T-helper 2 cell treated with Interferon-gamma antibody and Interleukin-4, amounts not matched to agents 100 ng/mL and 5 ng/mL, for 36 hours (primary cell): ENCODE results near the gene TIMM13. TPM values are rescaled to one million over a fixed set of nuclear protein-coding genes. Genes with fewer than 3 reads are reported as not detected.
"Not testable (repeated sequence)": the region's sequence is repeated elsewhere in the genome, so short reads cannot be mapped to it uniquely, and the experiment has no call there.

Source experiments
- intact Hi-C: fragments of 100-400 bp; cut with micrococcal nuclease; formaldehyde crosslinking; loops from one replicate; pipeline ENCODE4 v1.15.1; 2023
- total RNA-seq: library from RNA; stranded (reverse); gene quantifications from 2 replicates; pipeline ENCODE4 v1.2.3, GENCODE V29; 2022

Gene TIMM13
- total RNA-seq, 1 donor from 2014 or later, result 81.5 TPM

DNA sequence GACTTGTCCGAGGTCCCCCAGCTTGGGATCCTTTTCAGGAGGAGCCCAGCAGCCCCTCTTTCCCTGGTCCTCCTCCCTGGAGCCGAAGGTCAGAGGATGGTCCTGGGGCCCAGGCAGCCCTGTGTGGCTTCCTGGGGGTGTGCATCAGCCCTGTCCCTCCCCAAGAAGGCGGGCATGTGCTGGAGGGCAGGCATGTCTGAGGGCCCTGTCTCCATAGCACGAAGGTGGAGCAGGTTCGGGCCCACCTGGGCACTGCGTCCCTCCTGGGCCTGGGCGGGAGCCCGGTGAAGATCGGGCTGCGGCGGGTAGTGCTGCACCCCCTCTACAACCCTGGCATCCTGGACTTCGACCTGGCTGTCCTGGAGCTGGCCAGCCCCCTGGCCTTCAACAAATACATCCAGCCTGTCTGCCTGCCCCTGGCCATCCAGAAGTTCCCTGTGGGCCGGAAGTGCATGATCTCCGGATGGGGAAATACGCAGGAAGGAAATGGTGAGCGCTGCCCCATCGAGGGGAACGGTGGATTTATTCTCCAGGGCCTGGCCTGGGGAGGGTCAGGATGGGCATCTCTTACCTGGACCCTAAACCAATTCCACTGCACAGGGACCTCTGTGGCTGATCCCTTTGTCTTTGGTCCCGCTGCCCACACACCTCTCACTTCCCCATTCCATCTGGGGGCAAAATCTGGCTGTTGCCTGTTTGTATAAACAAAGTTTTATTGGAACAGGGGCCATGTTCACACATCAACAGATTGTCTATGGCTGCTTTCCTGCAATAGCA, 10.9 kb downstream of the TIMM13 start:
- intact Hi-C loops, result no loop called here

DNA sequence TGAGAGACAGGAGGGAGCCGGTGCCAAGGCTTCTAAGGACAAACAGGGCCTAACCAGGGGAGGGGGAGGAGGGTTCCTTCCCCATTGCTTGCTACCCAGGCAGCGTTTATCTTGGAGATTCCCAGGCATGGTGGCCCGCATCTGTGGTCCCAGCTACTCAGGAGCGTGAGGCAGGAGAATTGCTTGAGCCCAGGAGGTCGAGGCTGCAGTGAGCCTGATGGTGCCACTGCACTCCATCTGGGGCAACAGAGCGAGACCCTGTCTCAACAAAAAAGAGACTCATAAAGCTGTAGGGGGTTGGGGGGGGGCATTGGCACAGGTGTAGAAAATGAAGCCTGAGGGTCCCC, 11.4 kb downstream of the TIMM13 start:
- intact Hi-C loops, result no loop called here

DNA sequence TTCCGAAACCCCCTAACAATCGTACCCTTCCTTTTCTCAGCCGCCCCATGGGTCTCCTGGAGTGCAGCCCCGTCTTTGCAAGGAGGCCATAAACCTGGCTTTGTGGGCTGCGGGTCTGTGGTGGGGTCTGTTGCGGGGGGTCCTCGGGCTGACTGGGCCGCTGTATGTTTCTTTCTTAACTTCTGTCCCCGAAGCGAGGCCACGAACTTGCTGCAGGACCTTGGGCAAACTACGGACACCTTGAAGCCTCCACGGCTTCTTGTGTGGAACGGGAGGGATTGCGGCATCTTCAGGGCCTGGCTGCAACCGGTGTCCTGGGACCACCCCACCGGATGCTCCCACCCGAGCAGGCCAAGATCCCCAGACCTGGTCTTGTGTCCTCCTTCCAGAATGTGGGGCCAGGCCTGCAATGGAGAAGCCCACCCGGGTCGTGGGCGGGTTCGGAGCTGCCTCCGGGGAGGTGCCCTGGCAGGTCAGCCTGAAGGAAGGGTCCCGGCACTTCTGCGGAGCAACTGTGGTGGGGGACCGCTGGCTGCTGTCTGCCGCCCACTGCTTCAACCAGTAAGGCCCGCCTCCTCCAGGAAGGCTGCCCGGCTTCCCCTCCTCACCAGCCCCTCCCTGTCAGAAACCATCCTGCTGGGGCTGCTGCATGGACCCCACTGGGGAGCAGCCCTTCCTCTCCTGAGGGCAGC, 12.0 kb downstream of the TIMM13 start:
- intact Hi-C loops, result no loop called here

DNA sequence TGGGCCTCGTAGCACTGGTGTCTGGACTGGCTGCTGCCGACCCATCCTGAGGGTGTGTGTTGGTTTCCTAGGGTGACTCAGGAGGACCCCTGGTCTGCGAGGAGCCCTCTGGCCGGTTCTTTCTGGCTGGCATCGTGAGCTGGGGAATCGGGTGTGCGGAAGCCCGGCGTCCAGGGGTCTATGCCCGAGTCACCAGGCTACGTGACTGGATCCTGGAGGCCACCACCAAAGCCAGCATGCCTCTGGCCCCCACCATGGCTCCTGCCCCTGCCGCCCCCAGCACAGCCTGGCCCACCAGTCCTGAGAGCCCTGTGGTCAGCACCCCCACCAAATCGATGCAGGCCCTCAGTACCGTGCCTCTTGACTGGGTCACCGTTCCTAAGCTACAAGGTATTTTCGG, 13.8 kb downstream of the TIMM13 start:
- intact Hi-C loops, result no loop called here

DNA sequence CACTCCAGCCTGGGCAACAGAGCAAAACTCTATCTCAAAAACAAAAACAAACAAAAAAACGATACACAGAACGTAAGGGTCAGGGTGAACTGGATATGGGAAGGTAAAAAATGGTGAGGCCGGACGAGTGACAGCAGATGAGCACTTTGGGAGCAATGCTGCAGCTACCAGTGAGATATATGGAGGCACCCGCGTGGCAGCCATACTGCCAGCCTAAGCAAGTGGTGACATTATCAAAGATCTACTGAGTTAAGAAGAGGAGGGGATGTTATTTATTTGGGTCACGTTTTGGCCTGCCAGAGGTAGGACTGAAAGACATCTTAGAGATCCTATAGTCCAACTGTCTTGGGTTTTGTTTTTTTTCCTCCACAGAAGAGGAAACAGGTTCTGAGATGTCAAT, 14.2 kb downstream of the TIMM13 start:
- intact Hi-C loops, result no loop called here

DNA sequence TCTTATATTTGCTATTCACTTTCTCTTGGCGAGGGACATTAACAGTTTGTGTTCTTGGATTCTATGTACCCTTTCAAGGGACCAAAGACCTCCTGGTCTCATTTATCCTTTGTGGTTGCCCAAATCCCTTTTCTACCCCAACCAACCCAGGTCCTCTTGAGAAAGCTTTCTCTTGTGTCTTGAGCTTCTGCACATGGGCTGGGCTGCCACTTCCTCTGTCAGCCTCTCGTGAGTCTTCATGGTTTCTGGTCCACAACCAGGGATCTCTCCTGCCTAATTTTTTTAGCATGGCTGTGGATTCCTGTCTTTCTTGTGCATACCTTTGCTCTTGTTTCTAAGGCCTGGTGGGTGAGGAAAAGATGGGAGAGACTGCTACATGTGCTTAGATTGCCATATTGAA, 14.9 kb downstream of the TIMM13 start:
- intact Hi-C loops, result no loop called here

DNA sequence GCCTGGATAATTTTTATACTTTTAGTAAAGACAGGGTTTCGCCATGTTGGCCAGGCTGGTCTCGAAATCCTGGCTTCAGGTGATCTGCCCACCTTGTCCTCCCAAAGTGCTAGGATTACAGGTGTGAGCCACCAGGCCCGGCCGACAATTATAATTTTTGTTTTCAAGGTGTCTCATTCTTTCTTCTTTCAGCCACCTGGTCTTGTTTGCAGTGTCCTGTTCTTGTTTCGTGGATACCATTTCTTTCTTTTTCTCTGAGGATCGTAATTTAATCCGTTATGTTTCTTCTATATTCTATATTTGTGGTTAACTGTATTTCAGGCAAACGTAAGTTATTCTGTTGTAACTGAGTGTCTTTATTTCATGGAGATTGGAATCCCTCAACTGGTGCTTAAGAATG, 15.7 kb downstream of the TIMM13 start:
- intact Hi-C loops, result no loop called here

DNA sequence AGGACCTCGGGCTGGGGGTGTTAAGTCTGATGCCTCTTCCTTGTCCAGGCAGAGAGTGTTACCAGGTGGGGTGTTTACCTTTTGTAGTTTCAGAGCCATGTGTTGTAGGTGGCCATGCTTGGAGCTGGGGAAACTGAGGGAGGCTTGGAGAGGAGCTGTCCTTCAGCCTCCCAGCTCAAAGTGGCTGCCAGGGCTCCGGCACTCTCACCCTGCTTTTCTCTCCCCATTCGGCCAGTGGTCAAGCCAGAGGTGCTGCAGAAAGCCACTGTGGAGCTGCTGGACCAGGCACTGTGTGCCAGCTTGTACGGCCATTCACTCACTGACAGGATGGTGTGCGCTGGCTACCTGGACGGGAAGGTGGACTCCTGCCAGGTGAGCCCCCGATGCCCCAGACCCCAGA, 17.4 kb downstream of the TIMM13 start:
- intact Hi-C loops, result no loop called here

DNA sequence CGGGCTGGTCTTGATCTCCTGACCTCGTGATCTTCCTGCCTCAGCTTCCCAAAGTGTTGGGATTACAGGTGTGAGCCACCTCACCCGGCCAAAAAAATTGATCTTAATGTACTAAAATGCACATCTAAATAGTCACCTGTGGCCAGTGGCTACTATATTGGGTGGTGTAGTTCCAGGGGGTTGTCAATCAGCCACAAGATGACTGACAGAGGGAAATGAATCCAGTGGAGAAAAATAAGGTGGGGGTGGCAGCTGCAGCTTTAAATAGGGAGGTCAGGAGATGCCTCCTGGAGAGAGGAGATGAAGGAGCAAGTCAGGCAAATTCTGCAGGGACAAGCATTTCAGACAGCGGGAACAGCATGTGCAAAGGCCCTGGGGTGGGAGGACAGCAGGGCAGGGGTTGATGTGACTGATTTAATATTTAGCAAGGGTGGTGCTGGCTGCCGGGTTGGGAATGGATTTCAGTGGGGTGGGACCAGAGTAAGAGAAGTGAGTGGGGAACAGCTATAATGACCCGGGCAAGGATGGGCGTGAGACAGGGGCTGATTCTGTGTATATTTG, 18.0 kb downstream of the TIMM13 start:
- intact Hi-C loops, result no loop called here

DNA sequence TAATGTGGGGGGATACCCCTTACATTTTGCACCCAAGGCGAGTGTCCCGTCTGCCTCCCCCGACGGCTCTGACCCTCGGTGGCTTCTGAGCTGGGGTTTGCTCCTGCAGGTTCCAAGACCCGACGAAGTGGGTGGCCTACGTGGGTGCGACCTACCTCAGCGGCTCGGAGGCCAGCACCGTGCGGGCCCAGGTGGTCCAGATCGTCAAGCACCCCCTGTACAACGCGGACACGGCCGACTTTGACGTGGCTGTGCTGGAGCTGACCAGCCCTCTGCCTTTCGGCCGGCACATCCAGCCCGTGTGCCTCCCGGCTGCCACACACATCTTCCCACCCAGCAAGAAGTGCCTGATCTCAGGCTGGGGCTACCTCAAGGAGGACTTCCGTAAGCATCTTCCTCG, 19.1 kb downstream of the TIMM13 start:
- intact Hi-C loops, result no loop called here

DNA sequence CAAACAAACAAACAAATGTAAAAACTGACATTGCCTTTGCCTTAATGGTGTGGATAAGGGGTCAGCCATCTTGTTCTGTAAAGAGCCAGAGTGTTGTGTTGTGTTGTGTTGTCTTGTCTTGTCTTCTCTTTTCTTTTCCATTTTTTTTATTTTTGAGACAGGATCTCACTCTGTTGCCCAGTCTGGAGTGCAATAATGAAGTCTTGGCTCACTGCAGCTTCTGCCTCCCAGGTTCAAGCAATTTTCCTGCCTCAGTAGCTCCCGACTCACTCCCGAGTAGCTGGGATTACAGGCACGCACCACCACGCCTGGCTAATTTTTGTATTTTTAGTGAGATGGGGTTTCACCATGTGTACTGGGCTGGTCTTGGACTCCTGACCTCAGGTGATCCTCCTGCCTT, 27.8 kb downstream of the TIMM13 start:
- intact Hi-C loops, result no loop called here

DNA sequence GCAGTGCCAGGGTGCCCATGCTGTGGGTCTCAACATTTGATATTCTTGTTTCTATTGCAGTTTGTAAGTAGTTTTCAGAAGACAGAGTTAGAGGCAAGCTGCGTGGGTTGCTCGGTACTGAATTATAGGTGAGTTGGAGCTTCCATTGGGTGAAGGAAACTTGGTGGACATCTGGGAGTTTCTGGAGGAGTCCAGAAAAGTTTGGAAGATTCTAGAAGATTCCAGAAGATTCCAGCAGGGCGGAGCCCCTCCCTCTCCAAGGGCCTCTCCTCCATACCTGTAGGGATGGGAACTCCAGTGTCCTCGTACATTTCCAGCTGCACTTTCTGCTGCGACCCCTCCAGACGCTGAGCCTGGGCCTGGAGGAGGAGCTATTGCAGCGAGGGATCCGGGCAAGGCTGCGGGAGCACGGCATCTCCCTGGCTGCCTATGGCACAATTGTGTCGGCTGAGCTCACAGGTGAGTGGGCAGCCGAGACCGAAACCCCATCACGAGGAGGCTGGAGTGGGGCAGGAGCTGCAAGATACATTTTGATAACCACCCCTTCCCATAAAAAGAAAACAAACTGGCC, 28.6 kb downstream of the TIMM13 start:
- intact Hi-C loops, result no loop called here

DNA sequence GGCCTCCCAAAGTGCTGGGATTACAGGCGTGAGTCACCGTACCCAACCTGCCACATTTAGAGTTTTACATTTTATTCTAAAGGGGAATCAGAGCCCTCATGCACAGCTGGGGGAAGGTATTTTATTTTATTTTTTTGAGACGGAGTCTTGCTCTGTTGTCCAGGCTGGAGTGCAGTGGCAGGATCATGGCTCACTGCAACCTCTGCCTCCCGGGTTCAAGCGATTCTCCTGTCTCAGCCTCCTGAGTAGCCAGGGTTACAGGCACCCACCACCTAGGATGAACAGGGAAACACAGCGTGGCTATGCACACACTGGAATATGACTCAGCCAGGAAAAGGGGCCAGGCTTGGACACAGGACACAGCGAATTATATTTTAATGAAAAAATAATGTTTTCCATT, 30.2 kb downstream of the TIMM13 start:
- intact Hi-C loops, result not testable (repeated sequence)

DNA sequence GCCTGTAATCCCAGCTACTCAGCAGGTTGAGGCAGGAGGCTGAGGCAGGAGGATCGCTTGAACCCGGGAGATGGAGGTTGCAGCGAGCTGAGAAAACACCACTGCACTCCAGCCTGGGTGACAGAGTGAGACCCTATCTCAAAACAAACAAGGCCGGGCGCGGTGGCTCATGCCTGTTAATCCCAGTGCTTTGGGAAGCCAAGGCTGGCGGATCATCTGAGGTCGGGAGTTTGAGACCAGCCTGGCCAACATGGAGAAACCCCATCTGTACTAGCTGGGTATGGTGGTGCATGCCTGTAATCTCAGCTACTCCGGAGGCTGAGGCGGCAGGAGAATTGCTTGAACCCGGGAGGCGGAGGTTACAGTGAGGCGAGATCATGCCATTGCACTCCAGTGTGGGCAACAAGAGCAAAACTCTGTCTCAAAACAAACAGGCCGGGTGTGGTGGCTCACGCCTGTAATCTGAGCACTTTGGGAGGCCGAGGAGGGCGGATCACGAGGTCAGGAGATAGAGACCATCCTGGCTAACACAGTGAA, 32.0 kb downstream of the TIMM13 start:
- intact Hi-C loops, result not testable (repeated sequence)

DNA sequence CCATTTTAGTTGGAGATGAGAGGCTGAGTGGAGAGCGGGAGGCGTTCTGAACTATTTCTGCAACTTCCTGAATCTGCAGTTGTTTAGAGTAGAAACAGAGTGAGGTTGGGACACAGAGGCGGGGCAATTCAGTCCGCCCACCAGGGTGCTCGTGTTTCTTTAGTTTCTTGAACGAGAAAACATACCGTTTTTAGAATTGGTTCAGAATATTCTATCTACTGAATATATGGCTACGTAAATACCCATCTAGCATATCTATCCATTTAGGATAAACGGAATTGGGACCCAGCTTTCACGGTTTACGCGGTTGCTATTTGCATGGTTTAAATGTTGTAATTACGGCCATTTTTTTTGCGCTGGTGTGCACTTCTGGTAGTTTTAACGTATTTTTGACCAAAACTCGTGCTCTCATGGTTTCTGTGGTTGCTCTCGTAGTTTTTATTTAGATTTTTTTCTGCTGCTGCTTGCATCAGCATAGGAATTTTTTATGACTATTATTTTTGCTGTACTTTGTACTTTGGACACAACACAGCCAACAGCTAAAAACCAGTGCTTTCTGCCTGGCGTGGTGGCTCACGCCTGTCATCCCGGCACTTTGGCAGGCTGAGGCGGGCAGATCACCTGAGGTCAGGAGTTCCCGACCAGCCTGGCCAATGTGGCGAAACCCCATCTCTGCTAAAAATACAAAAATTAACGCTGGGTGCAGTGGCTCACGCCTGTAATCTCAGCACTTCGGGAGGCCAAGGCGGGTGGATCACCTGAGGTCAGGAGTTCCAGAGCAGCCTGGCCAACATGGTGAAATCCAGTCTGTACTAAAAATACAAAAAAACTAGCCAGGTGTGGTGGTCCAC, 32.7 kb downstream of the TIMM13 start:
- intact Hi-C loops, result loop anchor here (5.0 kb wide), 2 partner anchors 67 to 122 kb away; partner anchors contain the start of genes LSM7 and SPPL2B

DNA sequence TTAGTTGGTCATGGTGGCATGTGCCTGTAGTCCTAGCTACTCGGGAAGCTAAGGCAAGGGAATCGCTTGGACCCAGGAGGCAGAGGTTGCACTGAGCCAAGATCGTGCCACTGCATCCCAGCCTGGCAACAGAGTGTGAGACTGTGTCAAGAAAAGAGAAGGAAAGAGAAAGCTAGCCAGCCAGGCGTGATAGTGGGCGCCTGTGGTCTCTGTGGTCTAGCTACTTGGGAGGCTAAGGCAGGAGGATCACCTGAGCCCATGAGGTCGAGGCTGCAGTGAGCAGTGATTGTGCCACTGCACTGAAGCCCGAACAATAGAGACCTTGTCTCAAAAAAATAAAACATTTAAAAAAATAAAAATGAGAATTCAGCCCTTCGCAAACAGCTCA, 33.3 kb downstream of the TIMM13 start:
- intact Hi-C loops, result loop anchor here (5.0 kb wide), 2 partner anchors 67 to 122 kb away; partner anchors contain the start of genes LSM7 and SPPL2B

DNA sequence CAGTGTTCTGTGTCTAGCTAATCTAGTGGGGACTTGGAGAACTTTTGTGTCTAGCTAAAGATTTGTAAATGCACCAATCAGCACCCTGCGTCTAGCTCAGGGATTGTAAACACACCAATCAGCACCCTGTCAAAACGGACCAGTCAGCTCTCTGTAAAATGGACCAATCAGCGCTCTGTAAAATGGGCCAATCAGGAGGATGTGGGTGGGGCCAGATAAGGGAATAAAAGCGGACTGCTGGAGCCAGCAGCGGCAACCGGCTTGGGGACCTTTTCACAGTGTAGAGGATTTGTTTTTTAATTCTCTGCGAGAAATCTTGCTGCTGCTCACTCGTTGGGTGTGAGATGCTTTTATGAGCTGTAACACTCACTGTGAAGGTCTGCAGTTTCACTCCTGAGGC, 34.5 kb downstream of the TIMM13 start:
- intact Hi-C loops, result loop anchor here (5.0 kb wide), 2 partner anchors 66 to 121 kb away; partner anchors contain the start of genes LSM7 and SPPL2B

DNA sequence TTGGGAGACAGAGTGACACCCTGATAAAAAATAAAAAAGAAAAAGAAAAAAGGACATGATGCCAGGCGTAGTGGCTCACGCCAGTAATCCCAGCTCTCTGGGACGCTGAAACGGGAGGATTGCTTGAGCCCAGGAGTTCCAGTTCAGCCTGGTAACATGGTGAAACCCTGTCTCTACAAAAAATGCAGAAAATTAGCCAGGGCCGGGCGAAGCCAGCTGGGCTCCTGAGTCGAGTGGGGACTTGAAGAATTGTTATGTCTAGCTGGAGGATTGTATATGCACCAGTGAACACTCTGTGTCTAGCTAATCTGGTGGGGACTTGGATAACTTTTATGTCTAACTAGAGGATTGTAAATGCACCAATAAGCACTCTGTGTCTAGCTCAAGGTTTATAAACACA, 35.0 kb downstream of the TIMM13 start:
- intact Hi-C loops, result loop anchor here (5.0 kb wide), 2 partner anchors 65 to 120 kb away; partner anchors contain the start of genes LSM7 and SPPL2B

DNA sequence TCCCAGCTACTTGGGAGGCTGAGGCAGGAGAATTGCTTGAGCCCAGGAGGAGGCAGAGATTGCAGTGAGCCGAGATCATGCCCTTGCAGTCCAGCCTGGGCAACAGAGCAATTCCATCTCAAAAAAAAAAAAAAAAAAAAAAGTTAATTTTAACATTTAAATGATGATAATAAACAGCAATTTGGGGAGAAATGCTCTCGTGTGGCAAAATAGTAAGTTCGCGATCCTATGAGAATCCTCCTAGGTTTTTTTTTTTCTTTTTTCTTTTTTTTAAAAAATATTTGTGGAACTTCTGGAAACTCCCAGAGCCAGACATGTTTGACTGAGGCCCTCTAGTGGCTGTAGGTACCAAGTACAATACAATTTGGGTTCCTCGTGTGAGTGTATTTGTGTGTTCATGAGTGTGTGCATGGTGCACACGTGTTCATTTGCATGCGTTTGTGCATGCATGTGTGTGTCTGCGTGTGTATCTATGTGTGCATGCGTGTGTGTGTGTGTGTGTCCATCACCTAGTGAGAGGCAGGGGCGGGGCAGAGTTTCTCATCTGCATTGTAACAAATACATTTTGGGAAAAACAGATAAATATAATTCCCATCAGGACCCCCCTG, 36.2 kb downstream of the TIMM13 start:
- intact Hi-C loops, result loop anchor here (1.0 to 5.0 kb wide), 4 partner anchors 64 to 234 kb away; partner anchors contain the start of genes LSM7 and SPPL2B

DNA sequence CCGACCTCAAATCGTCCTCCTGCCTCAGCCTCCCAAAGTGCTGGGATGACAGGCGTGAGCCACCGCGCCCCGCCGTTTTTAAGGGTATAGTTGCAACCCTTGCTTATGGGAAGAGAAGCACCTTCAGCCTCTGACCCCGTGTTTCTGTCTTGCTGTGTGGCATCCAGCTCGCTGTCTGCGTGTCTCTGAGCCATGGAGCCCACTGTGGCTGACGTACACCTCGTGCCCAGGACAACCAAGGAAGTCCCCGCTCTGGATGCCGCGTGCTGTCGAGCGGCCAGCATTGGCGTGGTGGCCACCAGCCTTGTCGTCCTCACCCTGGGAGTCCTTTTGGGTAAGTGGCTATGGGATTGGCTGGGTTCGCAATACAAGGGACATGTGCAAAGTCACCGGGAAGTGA, 37.8 kb downstream of the TIMM13 start:
- intact Hi-C loops, result no loop called here
